CD4-positive, alpha-beta T cell (primary cell): ENCODE data around the gene USP53. TPM values are rescaled to one million over a fixed set of nuclear protein-coding genes. Genes with fewer than 3 reads are reported as not detected.

Experiments
- ATAC-seq: fragments of 200-7000 bp; cut with Tn5 transposase; one replicate; pipeline ENCODE4 v1.10.0; 2022; ENCODE audit warnings: mild to moderate bottlenecking; ENCODE audit not compliant: poor library complexity
- CTCF ChIA-PET: fragments of 350-600 bp; sonication (Branson Sonifier 250); formaldehyde crosslinking; loops from one replicate; lab custom pipeline; 2021; ENCODE audit warnings: antibody characterized with exemption, inconsistent platforms; lab: Charles Lee
- POLR2A ChIA-PET: fragments of 350-600 bp; sonication (Branson Sonifier 250); formaldehyde crosslinking; loops from one replicate; lab custom pipeline; 2021; ENCODE audit warnings: antibody characterized with exemption, inconsistent platforms; lab: Charles Lee
- DNase-seq, 14 experiments: peaks; one replicate each; pipeline ENCODE4 v3.0.0-alpha.2; 2013 to 2020; ENCODE audit warnings: mixed read lengths in 2 of 14
- H3K27ac ChIP-seq, 2 donors: one replicate each; pipeline versions ENCODE4 v1.5.1 to v1.7.0; 2013; ENCODE audit warnings: low read length in 2 of 2, low read depth in 1 of 2, mild to moderate bottlenecking in 1 of 2
- H3K27me3 ChIP-seq, 2 experiments: 1 replicate in 1 of 2; 2 replicates in 1 of 2; pipeline versions ENCODE4 v1.6.1 to v1.7.0; 2013; ENCODE audit warnings: low read length in 2 of 2, control low read depth in 1 of 2, mild to moderate bottlenecking in 1 of 2, moderate library complexity in 1 of 2; ENCODE audit not compliant: insufficient read depth in 2 of 2, control insufficient read depth in 1 of 2
- H3K36me3 ChIP-seq: one replicate; pipeline ENCODE4 v1.6.1; 2013; ENCODE audit warnings: low read length, control low read depth; ENCODE audit not compliant: insufficient read depth
- H3K4me1 ChIP-seq: one replicate; pipeline ENCODE4 v1.6.1; 2013; ENCODE audit warnings: low read length, control low read depth; ENCODE audit not compliant: insufficient read depth
- H3K4me3 ChIP-seq: one replicate; pipeline ENCODE4 v1.5.1; 2013; ENCODE audit warnings: mild to moderate bottlenecking, low read length, moderate library complexity
- H3K9me3 ChIP-seq, 2 experiments: 1 replicate in 1 of 2; 2 replicates in 1 of 2; pipeline versions ENCODE4 v1.6.1 to v1.7.0; 2013; ENCODE audit warnings: low read length in 2 of 2, mild to moderate bottlenecking in 2 of 2, control low read depth in 1 of 2, moderate library complexity in 1 of 2; ENCODE audit not compliant: control insufficient read depth in 1 of 2, insufficient read depth in 1 of 2
- H3K27ac Mint-ChIP-seq: one replicate; pipeline ENCODE4 v1.8.0; 2020; ENCODE audit warnings: mixed read lengths
- H3K27me3 Mint-ChIP-seq: one replicate; pipeline ENCODE4 v1.8.0; 2021; ENCODE audit warnings: mixed read lengths
- H3K36me3 Mint-ChIP-seq: one replicate; pipeline ENCODE4 v1.8.0; 2021; ENCODE audit warnings: low read depth, mixed read lengths
- H3K4me1 Mint-ChIP-seq: one replicate; pipeline ENCODE4 v1.8.0; 2021; ENCODE audit warnings: low read depth, mixed read lengths
- H3K4me3 Mint-ChIP-seq: one replicate; pipeline ENCODE4 v1.8.0; 2020; ENCODE audit warnings: mild to moderate bottlenecking, mixed read lengths
- H3K9me3 Mint-ChIP-seq: one replicate; pipeline ENCODE4 v1.8.0; 2020; ENCODE audit warnings: mixed read lengths
- CTCF ChIP-seq: fragments of 200-600 bp; IDR thresholded peaks from one replicate; pipeline ENCODE4 v1.8.0; 2022; ENCODE audit warnings: antibody characterized with exemption, mild to moderate bottlenecking
- intact Hi-C, 2 experiments: fragments of 100-400 bp; cut with DNase I in 1 of 2; cut with micrococcal nuclease in 1 of 2; formaldehyde crosslinking; loops; one replicate each; pipeline versions ENCODE4 v1.15.1 to v1.9.0; 2023 to 2025; cut with DNase I, micrococcal nuclease
- total RNA-seq, 174 experiments: library from RNA in 2 of 174; stranded (reverse) in 2 of 174; gene quantifications; one replicate each; pipeline ENCODE4 v1.2.3 and lab custom pipeline; 2021 to 2026

The USP53 gene
- total RNA-seq, 2 experiments from 2014 or later: 15.1 to 15.5 TPM

GRCh38 chr4:119297795-119298194 is 85.3 kb downstream of the USP53 start:
- H3K4me3 Mint-ChIP-seq: peak overlapping the region; percentile 99
- intact Hi-C loops: no loop called here

GRCh38 chr4:119299260-119299671 is 86.8 kb downstream of the USP53 start:
- H3K27me3 Mint-ChIP-seq: peaks cover 4% of the 10 kb centered on the region
- peak overlapping the region; percentile 99 for H3K27ac Mint-ChIP-seq
- no peak for TF ChIP-seq CTCF
- H3K36me3 Mint-ChIP-seq: peaks cover 48% of the 10 kb centered on the region
- H3K9me3 Mint-ChIP-seq: no peaks in the 10 kb centered on the region
- Histone ChIP-seq H3K9me3 (no peaks in the 10 kb centered on the region), H3K4me3 (peak overlapping the region; percentile 78), H3K27me3 (no peaks in the 10 kb centered on the region), H3K27ac (peak overlapping the region; percentile 85 to 89), H3K36me3 (peaks cover 30% of the 10 kb centered on the region), H3K4me1 (peaks cover 20% of the 10 kb centered on the region)
- POLR2A ChIA-PET: interaction anchor here (0.8 to 2.8 kb wide), 12 partner anchors 8 to 767 kb away, joined by 3 to 48 read pairs (median 4); partner anchors contain the start of genes MAD2L1 and USP53
- CTCF ChIA-PET: interaction anchor here (0.9 to 1.1 kb wide), 2 partner anchors 155 to 328 kb away, joined by 3 read pairs; no protein-coding TSS in a partner anchor
- peaks cover 41% of the 10 kb centered on the region for H3K4me1 Mint-ChIP-seq
- ATAC-seq (no peak), DNase-seq (peak in 3 of 14 experiments; percentile 21 to 27 (median 26))
- intact Hi-C loops: no loop called here
- H3K4me3 Mint-ChIP-seq: peak overlapping the region; percentile 99

More at GRCh38 chr4:119297795-119298194, 85.3 kb downstream of the USP53 start:
- no peaks in the 10 kb centered on the region for H3K9me3 ChIP-seq
- peak overlapping the region; percentile 99 for H3K27ac Mint-ChIP-seq
- H3K4me1 Mint-ChIP-seq: peaks cover 41% of the 10 kb centered on the region
- no peak overlapping the region for H3K4me3 ChIP-seq
- peaks cover 56% of the 10 kb centered on the region for H3K36me3 Mint-ChIP-seq
- TF ChIP-seq CTCF: no peak
- ATAC-seq: no peak
- no peaks in the 10 kb centered on the region for H3K9me3 Mint-ChIP-seq
- H3K4me1 ChIP-seq: peaks cover 20% of the 10 kb centered on the region
- DNase-seq: no peak
- H3K36me3 ChIP-seq: peaks cover 32% of the 10 kb centered on the region
- H3K27me3 ChIP-seq: no peaks in the 10 kb centered on the region
- CTCF ChIA-PET: interaction anchor here (0.7 kb wide), 1 partner anchor 39 kb away, joined by 3 read pairs; no protein-coding TSS in a partner anchor
- POLR2A ChIA-PET: interaction anchor here (0.6 to 1.8 kb wide), 2 partner anchors 85 to 331 kb away, joined by 3 to 9 read pairs; partner anchors contain the start of gene USP53
- H3K27ac ChIP-seq: no peak overlapping the region
- no peaks in the 10 kb centered on the region for H3K27me3 Mint-ChIP-seq

DNA sequence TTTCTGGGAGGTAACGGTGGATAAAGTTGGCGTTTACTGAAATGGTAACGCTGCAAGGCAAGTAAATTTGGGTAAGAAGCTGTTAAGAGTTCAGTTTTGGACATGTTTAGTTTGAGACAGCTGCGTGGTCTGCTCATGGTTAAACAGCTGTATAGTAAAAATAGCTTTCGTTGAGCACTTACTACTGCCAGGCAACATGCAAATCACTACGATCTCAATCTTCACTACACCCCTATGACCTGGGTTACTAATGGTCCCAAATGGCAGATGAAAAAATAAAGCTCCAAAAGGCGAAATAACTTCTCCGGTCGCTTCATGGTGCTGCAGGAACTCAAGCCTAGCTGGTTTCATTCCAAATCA is 87.2 kb downstream of the USP53 start:
- intact Hi-C loops: loop anchor here (1.0 to 10.0 kb wide), 5 partner anchors 73 to 1025 kb away; partner anchors contain the start of gene USP53 (in 2 of the 2)
- ChIA-PET POLR2A (interaction anchor here (0.8 to 2.8 kb wide), 13 partner anchors 8 to 767 kb away, joined by 3 to 48 read pairs (median 4); partner anchors contain the start of genes MAD2L1 and USP53), CTCF (interaction anchor here (0.9 to 1.5 kb wide), 4 partner anchors 87 to 329 kb away, joined by 3 to 6 read pairs (median 4); partner anchors contain the start of genes PDE5A and USP53)
- no peak for DNase-seq
- H3K36me3 ChIP-seq: peaks cover 30% of the 10 kb centered on the region
- no peak for ATAC-seq
- H3K4me1 ChIP-seq: peaks cover 20% of the 10 kb centered on the region
- peaks cover 48% of the 10 kb centered on the region for H3K36me3 Mint-ChIP-seq
- peak overlapping the region; percentile 99 for H3K27ac Mint-ChIP-seq
- no peaks in the 10 kb centered on the region for H3K27me3 ChIP-seq
- peak overlapping the region; percentile 99 for H3K4me3 Mint-ChIP-seq
- H3K4me3 ChIP-seq: peak overlapping the region; percentile 78
- no peaks in the 10 kb centered on the region for H3K9me3 ChIP-seq
- no peaks in the 10 kb centered on the region for H3K9me3 Mint-ChIP-seq
- peaks cover 8% of the 10 kb centered on the region for H3K27me3 Mint-ChIP-seq
- peaks cover 41% of the 10 kb centered on the region for H3K4me1 Mint-ChIP-seq
- H3K27ac ChIP-seq: peak overlapping the region; percentile 85 to 89
- TF ChIP-seq CTCF: no peak
